Karpas-422 (cell line): Measurements from ENCODE around the gene ALK. TPM values are rescaled to one million over a fixed set of nuclear protein-coding genes. Genes with fewer than 3 reads are reported as not detected.

Experiments
- DNase-seq: peaks from one replicate; pipeline ENCODE4 v3.0.0-alpha.2; 2015
- H2AFZ ChIP-seq: fragments of 200-600 bp; sonication (generic); 2 replicates; pipeline ENCODE4 v1.6.1; 2014; ENCODE audit warnings: antibody characterized with exemption, low read length, mixed read lengths
- H3K27ac ChIP-seq: fragments of 200-600 bp; sonication (generic); 2 replicates; pipeline ENCODE4 v1.5.1; 2014; ENCODE audit warnings: mild to moderate bottlenecking, low read length, moderate library complexity
- H3K27me3 ChIP-seq: fragments of 200-600 bp; sonication (generic); 2 replicates; pipeline ENCODE4 v1.6.1; 2014; ENCODE audit warnings: low read length, mixed read lengths
- H3K36me3 ChIP-seq: fragments of 200-600 bp; sonication (generic); 2 replicates; pipeline ENCODE4 v1.6.1; 2014; ENCODE audit warnings: low read length, mixed read lengths; ENCODE audit not compliant: insufficient read depth
- H3K4me1 ChIP-seq: fragments of 200-600 bp; sonication (generic); 2 replicates; pipeline ENCODE4 v1.6.1; 2014; ENCODE audit warnings: mild to moderate bottlenecking, low read length, mixed read lengths
- H3K4me2 ChIP-seq: fragments of 200-600 bp; sonication (generic); 2 replicates; pipeline ENCODE4 v1.6.1; 2014; ENCODE audit warnings: low read length, low read depth, mild to moderate bottlenecking; ENCODE audit not compliant: poor library complexity, severe bottlenecking
- H3K4me3 ChIP-seq: fragments of 200-600 bp; sonication (generic); 2 replicates; pipeline ENCODE4 v1.5.1; 2014; ENCODE audit warnings: mild to moderate bottlenecking, antibody characterized with exemption, low read length, mixed read lengths
- H3K79me2 ChIP-seq: fragments of 200-600 bp; sonication (generic); 2 replicates; pipeline ENCODE4 v1.6.1; 2014; ENCODE audit warnings: mild to moderate bottlenecking, low read length, mixed read lengths
- H3K9ac ChIP-seq: fragments of 200-600 bp; sonication (generic); 2 replicates; pipeline ENCODE4 v1.6.0; 2014; ENCODE audit warnings: low read length
- H3K9me2 ChIP-seq: fragments of 200-600 bp; sonication (generic), shearing (Covaris generic); replicated peaks from 2 replicates; pipeline ENCODE4 v1.6.0; 2014; ENCODE audit warnings: mild to moderate bottlenecking, low read length, moderate library complexity; ENCODE audit not compliant: insufficient read depth
- H3K9me3 ChIP-seq: fragments of 300-700, 200-600 bp; sonication (generic); 2 replicates; pipeline ENCODE4 v1.6.1; 2014; ENCODE audit warnings: low read length, mixed read lengths
- H4K20me1 ChIP-seq: fragments of 200-600 bp; sonication (generic); 2 replicates; pipeline ENCODE4 v1.6.1; 2014; ENCODE audit warnings: mild to moderate bottlenecking, antibody characterized with exemption, low read length, low read depth; ENCODE audit not compliant: insufficient read depth
- total RNA-seq: library from RNA; depleted of rRNA; stranded (reverse); fragments of >200 nt; shearing (Covaris generic); gene quantifications from 2 replicates; pipeline ENCODE4 v1.2.3, GENCODE V29; 2014; ENCODE audit warnings: low replicate concordance

The ALK gene
- total RNA-seq, 1 experiment from 2014 or later = not detected

DNA sequence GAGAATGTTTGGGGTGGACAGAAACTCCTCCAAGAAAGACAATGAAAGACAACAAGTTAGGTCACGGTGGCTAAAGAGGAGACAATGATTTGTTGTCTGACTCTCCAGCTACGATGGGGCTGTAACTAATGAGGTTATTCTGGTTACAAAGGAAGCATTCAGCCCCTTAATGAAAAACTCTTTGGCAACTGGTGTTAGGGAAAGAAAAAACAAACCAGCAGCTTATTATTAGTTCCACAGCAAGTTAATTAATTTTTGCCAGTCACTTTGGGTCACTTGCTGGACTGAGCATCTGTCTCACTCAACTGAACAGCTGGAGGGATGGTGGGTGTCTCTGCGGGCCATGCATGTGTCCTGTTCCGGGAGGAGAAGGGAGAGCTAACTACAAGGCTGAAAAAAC lies 263.7 kb downstream of the ALK start:
- H3K79me2 ChIP-seq = no peaks in the 10 kb centered on the region
- no peaks in the 10 kb centered on the region for H3K27me3 ChIP-seq
- H3K9me3 ChIP-seq = no peaks in the 10 kb centered on the region
- H2AFZ ChIP-seq = no peak overlapping the region
- H3K27ac ChIP-seq = no peak overlapping the region
- no peak for DNase-seq
- no peaks in the 10 kb centered on the region for H4K20me1 ChIP-seq
- H3K4me1 ChIP-seq = no peaks in the 10 kb centered on the region
- H3K4me2 ChIP-seq = no peak overlapping the region
- no peak overlapping the region for H3K9ac ChIP-seq
- no peak overlapping the region for H3K4me3 ChIP-seq
- no peaks in the 10 kb centered on the region for H3K36me3 ChIP-seq
- H3K9me2 ChIP-seq = no peaks in the 10 kb centered on the region

DNA sequence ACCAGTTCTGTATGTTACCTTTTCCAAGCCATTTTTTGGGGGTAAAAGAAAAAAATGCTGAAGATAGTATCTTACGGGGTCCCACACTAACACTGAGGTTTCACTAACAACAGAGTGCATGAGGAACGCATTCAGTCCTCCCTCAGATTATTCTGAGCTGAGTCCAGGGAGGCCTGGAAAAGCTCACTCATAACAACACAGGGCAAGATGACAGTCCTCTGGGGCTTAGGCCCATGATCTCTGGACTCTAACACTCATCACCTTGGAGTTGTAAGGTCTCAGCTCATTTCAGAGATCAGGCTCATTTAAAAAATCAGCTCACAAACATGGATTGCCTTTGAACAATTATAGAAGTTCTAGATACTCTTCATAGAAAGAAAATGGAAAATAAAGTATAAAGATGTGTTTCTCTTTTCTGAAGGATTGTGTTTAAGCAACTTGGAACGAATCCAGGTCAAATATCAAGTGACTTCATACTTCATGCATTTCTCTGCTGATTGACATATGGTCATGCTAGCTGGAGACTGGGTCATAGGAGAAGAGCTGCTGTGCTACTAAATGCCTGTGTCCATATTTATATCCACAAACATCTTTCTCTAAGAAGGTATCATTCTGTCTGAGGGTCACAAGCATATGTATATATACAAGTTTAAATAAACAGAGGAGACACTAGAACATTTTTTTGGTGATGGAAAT lies 265.8 kb downstream of the ALK start:
- Histone ChIP-seq H3K9me2 (no peaks in the 10 kb centered on the region), H3K9ac (no peak overlapping the region), H2AFZ (no peak overlapping the region), H3K4me1 (no peaks in the 10 kb centered on the region), H3K27ac (no peak overlapping the region), H3K4me2 (no peak overlapping the region), H4K20me1 (no peaks in the 10 kb centered on the region), H3K9me3 (no peaks in the 10 kb centered on the region), H3K4me3 (no peak overlapping the region), H3K36me3 (no peaks in the 10 kb centered on the region), H3K27me3 (no peaks in the 10 kb centered on the region), H3K79me2 (no peaks in the 10 kb centered on the region)
- DNase-seq = no peak

GRCh38 chr2:29650631-29651097 lies 270.7 kb downstream of the ALK start:
- DNase-seq = no peak
- Histone ChIP-seq H2AFZ (no peak overlapping the region), H3K4me1 (no peaks in the 10 kb centered on the region), H3K4me2 (no peak overlapping the region), H3K9me2 (no peaks in the 10 kb centered on the region), H3K36me3 (no peaks in the 10 kb centered on the region), H4K20me1 (no peaks in the 10 kb centered on the region), H3K4me3 (no peak overlapping the region), H3K9me3 (no peaks in the 10 kb centered on the region), H3K27me3 (0 out of 2 replicates have a peak, but pooled peaks cover 3% of the 10 kb centered on the region), H3K9ac (no peak overlapping the region), H3K27ac (no peak overlapping the region), H3K79me2 (no peaks in the 10 kb centered on the region)

DNA sequence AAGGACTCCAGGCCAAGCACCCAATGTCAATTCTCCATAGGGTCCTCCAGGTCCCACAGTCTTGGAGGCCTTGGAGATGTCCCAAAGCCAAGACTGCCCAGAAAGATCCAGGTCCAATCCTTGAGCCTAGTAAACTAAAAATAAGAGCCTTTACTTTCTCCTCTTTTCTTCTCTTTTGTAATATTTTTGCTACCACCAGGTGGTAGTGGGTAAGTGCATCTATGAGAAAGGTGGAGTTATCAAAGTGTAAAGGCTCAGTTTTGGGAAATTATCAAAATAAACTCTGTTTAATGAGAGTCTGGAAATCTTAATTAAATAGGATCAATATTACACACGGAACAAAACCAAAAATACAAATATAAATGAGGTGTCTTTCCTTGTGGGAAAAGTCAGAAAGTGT lies 276.4 kb downstream of the ALK start:
- 0 out of 2 replicates have a peak, but pooled peaks cover 3% of the 10 kb centered on the region for H3K27me3 ChIP-seq
- no peak overlapping the region for H3K4me3 ChIP-seq
- no peaks in the 10 kb centered on the region for H3K4me1 ChIP-seq
- H3K79me2 ChIP-seq = no peaks in the 10 kb centered on the region
- no peak overlapping the region for H3K27ac ChIP-seq
- no peak overlapping the region for H3K9ac ChIP-seq
- no peak overlapping the region for H2AFZ ChIP-seq
- H4K20me1 ChIP-seq = no peaks in the 10 kb centered on the region
- no peaks in the 10 kb centered on the region for H3K9me2 ChIP-seq
- DNase-seq = no peak
- H3K4me2 ChIP-seq = no peak overlapping the region
- H3K36me3 ChIP-seq = no peaks in the 10 kb centered on the region
- no peaks in the 10 kb centered on the region for H3K9me3 ChIP-seq

- Histone ChIP-seq H3K27ac (no peak overlapping the region), H2AFZ (no peak overlapping the region), H4K20me1 (no peaks in the 10 kb centered on the region), H3K4me1 (no peaks in the 10 kb centered on the region), H3K4me2 (no peak overlapping the region), H3K79me2 (no peaks in the 10 kb centered on the region), H3K27me3 (no peaks in the 10 kb centered on the region), H3K9me3 (no peaks in the 10 kb centered on the region), H3K9ac (no peak overlapping the region), H3K4me3 (no peak overlapping the region), H3K9me2 (no peaks in the 10 kb centered on the region), H3K36me3 (no peaks in the 10 kb centered on the region)
- DNase-seq = no peak
Measured at GRCh38 chr2:29643196-29643595, 278.2 kb downstream of the ALK start.

- Histone ChIP-seq H3K27me3 (no peaks in the 10 kb centered on the region), H4K20me1 (no peaks in the 10 kb centered on the region), H3K4me3 (no peak overlapping the region), H3K36me3 (no peaks in the 10 kb centered on the region), H3K4me1 (no peaks in the 10 kb centered on the region), H3K4me2 (no peak overlapping the region), H3K9me2 (no peaks in the 10 kb centered on the region), H3K9ac (no peak overlapping the region), H3K9me3 (no peaks in the 10 kb centered on the region), H3K79me2 (no peaks in the 10 kb centered on the region), H3K27ac (no peak overlapping the region), H2AFZ (no peak overlapping the region)
- no peak for DNase-seq
Measured at GRCh38 chr2:29640360-29640759, 281.0 kb downstream of the ALK start.

DNA sequence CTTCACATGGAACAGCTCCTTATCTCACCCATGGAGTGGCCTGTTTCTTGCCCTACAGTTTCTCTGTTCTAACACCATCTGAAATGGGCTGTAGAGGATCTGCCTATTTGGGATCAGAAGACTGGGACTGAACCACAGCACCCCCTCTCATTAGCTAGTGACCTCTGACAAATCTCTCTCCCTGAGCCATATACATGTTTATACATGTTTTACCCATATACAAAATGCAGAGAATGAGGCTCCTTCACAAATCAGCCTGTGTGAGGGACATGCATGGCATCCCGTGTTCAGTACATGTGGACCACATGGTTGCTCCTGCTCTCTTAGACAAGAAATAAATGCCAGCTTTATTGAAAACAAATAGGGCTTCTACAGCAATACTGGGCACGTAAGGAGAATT lies 282.7 kb downstream of the ALK start:
- Histone ChIP-seq H4K20me1 (no peaks in the 10 kb centered on the region), H3K27ac (no peak overlapping the region), H3K4me2 (no peak overlapping the region), H3K4me3 (no peak overlapping the region), H3K9me3 (no peaks in the 10 kb centered on the region), H3K9ac (no peak overlapping the region), H3K9me2 (no peaks in the 10 kb centered on the region), H3K36me3 (no peaks in the 10 kb centered on the region), H3K27me3 (no peaks in the 10 kb centered on the region), H3K79me2 (no peaks in the 10 kb centered on the region), H3K4me1 (no peaks in the 10 kb centered on the region), H2AFZ (no peak overlapping the region)
- DNase-seq = no peak

DNA sequence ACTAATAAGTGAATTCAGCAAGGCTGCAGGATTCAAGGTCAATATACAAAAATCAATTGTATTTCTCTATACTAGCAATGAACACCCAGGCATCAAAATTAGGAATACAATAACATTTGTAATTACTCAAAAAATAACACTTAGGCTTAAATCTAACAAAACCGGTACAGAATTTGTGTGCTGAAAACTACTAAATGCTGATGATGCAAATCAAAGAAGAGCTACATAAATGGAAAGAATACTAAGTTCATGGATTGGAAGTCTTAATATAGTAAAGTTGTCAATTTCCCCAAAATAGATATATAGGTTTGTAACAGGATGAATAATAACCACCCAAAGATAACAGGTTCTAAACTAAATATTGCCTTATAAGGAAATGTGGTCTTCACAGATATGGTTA lies 286.5 kb downstream of the ALK start:
- no peak for DNase-seq
- H3K9me3 ChIP-seq = no peaks in the 10 kb centered on the region
- H3K27ac ChIP-seq = no peak overlapping the region
- H3K4me2 ChIP-seq = no peak overlapping the region
- H3K4me1 ChIP-seq = no peaks in the 10 kb centered on the region
- H3K36me3 ChIP-seq = no peaks in the 10 kb centered on the region
- no peaks in the 10 kb centered on the region for H4K20me1 ChIP-seq
- no peaks in the 10 kb centered on the region for H3K27me3 ChIP-seq
- H2AFZ ChIP-seq = no peak overlapping the region
- no peak overlapping the region for H3K9ac ChIP-seq
- no peaks in the 10 kb centered on the region for H3K9me2 ChIP-seq
- H3K4me3 ChIP-seq = no peak overlapping the region
- no peaks in the 10 kb centered on the region for H3K79me2 ChIP-seq
